ENCODE measurements around the gene COQ8A.

The COQ8A gene

DNA sequence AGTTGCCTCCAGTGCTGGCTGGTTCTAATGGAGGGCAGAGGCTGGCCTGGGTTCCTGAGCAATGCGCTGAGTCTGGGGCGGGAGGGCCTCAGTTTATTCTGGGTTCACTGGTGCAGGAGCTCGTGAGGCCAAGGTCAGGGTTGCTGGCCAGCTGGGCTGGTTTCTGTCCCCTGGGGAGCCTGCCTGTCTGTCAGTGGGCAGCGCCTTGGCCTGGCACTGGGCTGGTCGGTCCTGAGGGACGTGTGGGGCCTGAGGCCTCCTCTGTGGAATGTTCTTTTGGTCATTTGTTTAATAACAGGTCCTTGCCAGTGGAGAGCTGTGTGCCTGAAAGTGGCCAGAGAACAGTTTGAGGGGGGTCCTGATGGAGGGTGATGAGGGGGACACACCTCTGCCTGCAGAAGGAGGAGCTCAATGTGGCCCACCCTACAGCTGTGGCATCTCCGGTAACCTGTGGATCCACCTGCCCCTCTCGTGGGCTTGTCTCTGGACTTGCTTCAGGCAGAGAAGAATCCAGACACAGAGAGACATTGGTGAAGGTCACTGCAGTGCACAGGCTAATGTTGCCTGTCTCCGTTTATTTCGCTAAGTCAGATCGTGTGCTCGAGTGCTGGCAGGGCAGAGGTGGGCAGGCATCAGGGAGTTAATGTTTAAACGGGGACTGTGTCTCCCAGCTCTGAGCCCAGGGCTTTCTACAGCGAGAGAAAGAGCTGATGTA, 34.6 kb downstream of the COQ8A start:
- no peak for DNase-seq

DNA sequence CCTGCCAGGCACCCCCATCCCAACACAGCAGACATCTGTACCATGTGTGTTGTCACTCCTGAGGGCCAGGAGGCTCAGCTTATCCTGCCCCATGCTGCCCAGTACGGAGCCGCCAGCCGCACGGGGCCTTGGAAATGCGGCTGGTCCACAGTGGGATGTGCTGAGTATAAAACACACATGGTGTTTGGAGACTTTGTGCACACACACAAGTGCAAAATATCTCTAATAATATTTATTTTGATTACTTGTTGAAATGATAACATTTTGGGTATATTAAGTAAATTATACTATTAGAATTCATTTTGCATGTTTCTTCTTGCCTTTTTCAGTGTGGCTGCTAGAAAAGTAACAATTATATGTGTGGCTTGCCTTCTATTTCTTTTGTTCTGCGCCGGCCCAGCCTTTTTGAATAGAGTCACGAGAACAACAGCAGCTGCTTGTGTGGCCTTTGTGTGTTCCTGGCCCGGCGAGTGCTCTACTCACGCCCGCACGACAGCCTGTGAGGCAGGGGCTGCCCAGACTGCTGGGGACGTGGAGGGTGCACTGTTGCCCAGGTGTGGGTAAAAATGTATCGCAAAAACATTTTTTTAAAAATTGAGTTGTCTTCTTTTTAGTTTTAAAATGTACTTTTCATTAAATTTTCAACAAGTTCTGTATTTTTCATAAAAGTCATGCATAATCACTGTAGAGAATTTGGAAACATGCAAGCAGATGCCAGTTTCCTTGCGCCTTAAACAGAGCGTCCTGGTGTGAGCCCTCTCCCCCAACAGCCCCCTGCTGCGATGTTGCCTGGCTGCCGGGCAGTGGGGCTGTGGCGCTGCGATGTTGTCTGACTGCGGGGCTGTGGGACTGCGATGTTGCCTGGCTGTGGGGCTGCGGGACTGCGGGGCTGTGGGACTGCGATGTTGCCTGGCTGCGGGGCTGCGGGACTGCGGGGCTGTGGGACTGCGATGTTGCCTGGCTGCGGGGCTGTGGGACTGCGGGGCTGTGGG, 35.5 kb downstream of the COQ8A start:
- no peak for DNase-seq

DNA sequence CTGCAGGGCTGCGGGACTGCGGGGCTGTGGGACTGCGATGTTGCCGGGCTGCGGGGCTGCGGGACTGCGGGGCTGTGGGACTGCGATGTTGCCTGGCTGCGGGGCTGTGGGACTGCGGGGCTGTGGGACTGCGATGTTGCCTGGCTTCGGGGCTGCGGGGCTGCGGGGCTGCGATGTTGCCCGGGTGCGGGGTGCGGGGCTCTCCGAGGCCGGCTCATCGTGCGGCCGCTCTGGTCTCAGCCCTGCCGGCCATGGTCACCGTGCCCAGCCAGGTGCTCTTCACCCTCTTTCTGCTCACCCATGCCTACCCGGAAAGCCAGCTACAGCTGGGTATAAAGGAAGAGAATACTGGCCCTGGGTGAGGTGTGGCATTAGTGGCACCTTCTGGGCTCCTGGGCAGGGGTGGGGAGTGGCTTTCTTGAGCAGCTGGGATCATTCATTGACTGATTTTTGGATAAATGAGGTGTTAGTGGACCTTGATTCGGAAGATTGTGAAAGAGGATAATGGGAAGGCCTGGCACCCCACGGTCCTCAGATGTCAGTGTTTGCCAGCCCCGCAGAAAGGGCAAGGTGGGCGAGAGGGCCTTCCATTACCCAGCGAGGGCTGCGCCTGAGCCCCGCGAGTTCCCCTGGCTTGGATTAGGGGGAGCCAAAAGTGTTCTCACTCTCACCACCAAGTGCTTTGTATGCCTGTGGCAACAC, 36.3 kb downstream of the COQ8A start:
- no peak for DNase-seq

DNA sequence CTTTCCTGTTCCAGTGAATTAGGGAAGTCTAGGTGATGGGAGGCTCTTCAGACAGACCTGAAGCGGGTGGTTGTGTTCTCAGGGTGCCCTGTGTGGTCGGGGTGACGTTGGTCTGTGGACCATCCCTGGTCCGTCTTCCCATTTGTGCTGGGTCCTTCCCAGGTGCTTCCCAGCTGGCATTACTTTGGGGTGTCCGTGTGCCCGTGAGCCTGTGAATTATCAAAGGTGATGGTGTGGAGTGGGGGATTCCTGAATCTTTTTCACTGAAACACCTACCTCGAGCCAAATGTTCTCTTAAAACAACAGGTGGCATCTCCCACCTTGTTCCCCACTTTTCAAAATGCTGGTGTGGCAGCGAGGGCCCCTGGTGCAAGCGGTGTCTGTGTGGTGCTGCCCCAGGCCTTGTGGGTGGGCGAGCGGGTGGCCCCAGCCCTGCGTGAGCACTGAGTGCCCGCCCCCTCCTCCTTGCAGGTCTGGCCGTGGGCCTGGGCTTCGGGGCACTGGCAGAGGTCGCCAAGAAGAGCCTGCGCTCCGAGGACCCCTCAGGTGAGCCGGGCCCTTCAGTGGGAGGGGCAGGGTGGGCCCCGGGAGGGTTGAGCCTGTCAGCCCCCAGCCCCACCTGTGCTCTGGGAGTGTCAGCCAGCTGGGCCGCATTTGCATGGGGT, 37.0 kb downstream of the COQ8A start:
- DNase-seq: no peak

DNA sequence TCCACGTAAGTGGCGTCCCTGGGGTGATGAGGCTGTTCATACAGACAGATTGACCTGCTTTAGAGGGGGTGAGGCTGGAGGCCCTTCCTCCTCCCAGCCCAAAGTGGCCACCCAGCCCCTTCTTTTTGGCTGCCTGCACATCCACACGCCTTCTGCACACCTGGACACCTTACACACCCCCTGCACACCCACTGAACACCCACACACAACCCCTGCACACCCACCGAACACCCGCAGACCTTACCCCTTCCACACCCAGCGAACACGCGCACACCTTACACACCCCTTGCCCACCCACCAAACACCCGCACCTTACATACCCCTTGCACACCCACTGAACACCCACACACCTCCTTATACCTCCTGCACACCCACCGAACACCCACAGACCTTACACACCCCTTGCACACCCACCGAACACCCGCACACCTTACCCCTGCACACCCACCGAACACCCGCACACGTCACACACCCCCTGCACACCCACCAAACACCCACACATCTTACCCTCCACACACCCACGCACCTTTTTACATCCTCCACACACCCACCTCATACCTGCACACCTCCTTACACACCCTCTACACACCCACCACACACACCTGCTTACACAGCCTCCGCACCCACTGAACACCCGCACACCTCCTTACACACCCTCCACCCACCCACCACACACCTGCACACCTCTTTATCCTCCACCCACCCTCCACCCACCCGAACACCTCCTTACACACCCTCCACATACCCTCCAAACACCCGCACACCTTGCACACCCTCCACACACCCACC, 37.7 kb downstream of the COQ8A start:
- no peak for DNase-seq

DNA sequence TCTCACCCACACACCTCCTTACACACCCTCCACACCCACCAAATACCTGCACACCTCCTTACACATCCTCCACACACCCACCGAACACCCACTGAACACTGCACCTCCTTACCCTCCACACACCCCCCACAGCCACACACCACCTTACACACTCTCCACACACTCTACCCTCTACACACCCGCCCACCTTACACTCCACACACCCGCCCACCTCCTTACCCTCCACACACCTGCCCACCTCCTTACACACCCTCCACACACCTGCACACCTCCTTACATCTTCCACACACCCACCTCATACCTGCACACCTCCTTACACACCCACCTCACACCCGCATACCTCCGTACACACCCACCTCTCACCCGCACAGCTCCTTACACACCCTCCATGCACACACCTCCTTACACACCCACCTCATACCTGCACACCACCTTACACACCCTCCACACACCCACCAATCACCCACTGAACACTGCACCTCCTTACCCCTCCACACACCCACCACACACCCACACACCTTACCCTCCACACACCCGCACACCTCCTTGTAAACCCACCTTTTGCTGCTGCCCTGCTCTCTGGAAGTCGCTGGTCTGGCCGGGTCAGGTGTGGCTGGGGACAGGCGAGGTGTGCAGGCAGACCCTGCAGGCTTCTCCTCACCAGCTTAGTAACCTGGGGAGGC, 38.5 kb downstream of the COQ8A start:
- DNase-seq: no peak

DNA sequence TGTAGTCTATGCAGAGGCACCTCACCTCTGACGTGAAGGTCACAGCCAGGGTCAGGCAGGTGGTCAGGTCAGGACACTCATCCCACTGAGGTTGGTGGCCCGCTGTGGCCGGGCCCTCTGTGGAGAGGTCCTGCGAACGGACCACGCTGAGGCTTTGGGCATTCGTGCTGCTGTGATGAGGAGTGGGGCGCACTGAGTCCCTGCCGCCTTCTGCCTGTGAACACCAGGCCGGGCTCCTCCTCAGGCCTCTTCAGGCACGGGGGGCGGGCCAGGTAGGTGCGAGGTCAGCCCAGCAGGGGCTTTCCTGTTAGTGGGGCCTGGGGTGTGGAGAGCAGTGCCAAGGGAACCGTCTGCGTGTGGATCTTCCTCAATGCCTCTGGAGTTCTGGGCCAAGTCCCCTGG, 39.0 kb downstream of the COQ8A start:
- no peak for DNase-seq

DNA sequence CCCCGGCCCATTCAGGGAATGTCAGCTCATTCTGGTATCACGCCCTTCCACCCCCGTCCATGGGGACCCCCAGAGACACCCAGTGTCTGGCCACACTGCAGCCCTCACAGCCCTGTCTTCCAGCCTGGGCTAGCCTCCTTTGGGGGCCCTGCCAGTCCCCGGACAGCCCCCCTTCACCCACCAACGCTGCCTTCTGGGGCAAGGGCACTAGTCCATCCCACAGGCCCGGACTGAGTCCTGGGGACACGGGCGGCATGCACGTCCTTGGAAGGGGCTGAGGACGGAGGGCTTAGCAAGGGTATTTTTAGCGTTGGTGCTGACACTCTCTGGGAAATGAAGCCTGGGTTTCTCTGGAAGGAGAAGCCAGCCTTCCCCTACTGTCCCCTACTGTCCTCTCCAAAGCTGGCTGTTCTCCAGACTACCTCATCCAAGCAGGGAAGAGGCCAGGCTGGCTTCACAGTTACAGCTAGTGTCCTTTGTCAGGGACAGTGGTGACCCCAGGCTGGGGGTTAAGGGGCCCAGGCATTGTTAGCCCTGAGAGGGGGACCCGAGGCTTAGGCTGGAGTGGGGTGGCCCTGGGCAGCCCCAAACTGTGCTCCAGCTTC, 39.5 kb downstream of the COQ8A start:
- DNase-seq: no peak

DNA sequence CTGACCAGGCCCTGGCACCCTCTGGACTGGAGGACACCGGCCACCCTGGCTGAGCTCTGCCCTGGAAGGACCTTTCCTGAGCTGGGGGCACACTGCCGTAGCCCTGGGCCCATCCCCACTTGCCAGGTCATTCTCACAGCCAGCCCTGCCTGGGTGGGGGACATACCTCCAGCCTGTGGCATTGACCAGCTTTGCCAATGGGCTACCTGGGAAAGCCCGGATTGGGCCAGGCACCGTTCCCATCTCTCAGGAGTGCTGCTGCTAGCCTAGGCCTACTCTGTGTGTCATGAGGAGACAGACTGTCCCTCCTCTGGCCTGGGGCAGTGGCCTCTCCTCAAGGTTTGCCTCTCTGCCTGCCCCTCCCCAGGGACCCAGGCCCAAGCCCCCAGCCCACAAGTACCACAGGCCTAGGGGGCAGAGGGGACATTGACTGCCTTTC, 40.0 kb downstream of the COQ8A start:
- no peak for DNase-seq

DNA sequence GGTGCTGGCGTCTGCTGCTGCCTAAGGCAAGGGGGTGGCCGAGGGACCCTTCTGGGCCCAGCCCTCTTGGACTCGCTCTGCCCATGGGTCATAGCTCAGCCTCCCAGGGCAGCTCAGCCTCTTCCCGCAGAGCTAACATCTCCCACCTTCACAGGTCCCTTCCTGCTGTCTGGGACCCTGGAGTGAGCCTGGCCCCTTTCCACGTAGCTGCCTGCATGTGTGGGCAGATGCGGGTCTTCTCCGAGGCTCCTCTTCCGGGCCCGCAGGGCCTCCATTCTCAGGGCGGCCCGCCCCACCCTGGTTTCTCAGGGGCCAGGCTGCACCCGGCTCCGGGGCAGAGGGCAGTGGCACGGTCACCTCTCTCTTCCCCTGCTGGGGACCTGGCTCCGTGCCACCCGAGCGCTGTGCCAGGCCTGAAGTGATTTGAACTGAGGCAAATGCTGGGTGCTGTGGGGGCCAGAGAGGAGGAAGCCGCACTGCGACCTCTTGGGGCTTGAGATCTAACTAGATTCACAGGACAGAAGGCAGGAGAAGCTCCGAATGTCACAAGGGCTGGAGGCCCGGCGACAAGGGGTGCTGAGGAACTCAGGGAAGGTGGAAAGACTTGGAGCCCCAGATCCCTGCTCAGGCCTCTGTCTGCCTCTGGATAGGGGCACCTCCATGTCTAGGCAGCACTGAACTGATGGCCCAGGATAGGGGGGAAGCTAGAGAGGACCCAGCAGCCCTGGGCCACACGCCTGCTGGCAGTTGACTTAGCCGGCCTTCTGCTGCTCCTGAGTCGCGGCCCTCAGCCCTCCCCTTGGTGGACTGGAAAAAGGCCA, 40.7 kb downstream of the COQ8A start:
- DNase-seq: no peak

DNA sequence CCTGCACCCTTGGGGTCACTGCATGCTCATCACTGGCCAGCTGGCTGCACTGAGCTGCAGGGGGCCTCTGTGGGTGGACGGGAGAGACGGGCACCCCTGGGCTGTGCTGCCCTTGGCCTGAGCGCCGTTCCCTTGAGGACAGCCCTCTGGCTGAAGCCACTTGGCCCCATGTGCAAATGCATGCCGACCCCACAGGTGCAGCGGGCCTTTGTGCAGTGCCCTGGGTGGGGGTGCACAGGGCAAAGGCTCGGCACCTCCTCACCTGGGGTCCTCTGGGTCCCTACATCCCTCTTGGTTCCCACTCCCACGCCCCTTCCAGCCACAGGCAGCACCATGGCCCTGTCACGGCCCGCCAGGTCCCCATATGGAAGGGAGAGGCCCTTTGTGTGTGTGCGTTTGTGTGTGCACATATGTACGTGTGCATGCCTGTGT, 41.3 kb downstream of the COQ8A start:
- no peak for DNase-seq

DNA sequence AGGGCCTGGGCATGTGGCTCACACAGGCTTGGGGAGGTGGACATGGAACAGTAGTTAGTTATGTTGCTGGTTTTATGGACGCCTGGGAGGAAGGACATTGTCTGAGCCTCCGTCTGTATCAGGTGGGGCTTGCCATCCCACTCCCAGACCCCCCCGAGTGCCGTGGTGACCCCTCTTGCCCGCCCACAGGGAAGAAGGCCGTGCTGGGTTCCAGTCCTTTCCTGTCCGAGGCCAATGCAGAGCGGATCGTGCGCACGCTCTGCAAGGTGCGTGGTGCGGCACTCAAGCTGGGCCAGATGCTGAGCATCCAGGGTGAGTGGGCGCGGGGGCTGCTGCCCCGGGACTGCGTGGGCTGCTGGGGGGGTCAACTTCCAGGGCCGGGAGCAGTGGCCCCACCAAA, 41.7 kb downstream of the COQ8A start:
- DNase-seq: no peak

DNA sequence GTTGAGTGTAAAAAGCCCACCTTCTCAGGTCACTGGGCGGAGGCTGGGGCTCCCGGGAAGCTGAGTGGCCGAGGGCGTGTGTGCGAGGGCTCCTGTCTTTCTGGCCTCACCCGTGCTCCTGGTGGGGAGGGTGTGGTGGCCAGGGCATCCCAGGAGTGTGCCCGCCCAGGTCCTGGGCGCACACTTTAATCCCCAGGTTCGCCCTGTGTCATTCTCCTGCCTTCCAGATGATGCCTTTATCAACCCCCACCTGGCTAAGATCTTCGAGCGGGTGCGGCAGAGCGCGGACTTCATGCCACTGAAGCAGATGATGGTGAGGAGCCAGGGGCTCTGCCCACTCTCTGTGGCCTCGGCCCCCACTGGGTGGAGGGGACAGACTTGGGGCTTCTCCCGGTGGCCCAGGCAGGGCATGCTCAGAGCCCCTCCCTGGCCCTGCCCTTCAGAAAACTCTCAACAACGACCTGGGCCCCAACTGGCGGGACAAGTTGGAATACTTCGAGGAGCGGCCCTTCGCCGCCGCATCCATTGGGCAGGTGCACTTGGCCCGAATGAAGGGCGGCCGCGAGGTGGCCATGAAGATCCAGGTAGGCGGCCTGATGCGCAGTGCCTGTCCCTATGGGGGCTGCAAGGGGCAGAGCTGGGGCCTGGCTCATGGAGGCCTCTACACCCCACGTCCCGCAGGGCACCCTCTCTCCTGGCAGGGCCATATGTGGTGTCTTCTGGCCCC, 42.5 kb downstream of the COQ8A start:
- DNase-seq: no peak

DNA sequence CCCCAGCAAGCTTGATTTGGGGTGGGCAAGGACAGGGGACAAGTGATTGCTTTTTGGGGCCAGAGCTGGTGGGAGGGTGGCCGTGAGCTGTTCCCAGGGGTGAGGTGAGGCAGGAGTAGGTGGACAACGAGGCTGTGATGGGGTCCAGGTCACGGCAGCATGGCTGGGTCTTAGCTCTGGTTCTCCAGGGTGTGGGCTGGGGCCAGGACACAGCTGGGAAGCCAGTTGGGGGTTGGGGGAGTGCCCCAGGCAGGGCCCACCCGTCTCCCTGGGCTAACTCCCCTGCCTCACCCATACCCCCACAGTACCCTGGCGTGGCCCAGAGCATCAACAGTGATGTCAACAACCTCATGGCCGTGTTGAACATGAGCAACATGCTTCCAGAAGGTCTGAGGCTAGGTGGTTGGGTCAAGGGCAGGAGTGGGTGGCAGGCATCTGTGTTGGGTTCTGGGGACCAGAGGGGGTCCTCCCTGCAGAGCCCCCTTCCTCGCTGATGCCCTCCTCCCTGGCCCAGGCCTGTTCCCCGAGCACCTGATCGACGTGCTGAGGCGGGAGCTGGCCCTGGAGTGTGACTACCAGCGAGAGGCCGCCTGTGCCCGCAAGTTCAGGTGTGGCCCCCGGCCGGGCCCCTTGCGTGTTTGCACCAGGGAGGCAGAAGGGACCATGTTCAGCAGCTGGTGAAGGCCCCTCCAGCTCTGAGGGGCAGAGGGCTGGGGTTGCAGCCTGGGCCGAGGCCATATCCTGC, 43.3 kb downstream of the COQ8A start:
- DNase-seq: no peak

DNA sequence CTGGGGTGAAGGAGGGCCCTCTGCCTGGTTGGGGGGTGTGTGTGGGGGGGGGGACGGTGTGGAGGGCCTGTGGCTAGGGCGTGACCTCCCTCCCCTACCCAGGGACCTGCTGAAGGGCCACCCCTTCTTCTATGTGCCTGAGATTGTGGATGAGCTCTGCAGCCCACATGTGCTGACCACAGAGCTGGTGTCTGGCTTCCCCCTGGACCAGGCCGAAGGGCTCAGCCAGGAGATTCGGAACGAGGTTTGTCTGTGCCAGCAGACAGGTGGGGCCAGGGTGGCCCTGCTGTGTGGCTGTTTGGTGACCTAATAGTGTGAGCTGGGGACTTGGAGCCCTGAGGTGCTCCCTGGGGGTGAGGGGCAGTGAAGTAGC, 43.9 kb downstream of the COQ8A start:
- no peak for DNase-seq

DNA sequence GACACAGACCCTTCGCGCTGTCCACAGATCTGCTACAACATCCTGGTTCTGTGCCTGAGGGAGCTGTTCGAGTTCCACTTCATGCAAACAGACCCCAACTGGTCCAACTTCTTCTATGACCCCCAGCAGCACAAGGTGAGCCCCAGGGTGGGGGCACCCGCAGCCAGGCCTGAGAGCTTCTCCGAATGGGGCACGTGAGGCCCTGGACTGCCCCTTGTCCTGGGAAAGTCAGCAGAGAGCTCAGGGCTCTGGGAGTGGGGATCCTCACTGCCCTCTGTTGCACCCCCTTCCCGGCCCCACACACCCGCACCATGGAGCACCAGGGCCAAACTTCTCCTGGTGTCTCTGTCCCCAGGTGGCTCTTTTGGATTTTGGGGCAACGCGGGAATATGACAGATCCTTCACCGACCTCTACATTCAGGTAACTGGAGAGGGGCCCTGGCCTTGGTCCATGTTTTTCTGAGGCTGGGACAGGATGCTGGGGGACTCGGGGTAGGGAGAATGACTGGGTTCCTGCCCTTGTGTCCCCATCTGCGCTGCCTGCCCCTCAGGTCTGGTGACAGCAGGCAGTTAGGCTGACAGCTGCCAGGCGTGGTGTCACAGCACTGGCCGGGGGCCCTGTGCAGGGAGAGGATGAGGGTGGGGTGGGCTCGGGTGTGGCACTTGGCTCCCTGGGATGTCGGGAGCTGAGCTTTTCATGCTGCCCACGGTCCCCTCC, 44.6 kb downstream of the COQ8A start:
- no peak for DNase-seq

DNA sequence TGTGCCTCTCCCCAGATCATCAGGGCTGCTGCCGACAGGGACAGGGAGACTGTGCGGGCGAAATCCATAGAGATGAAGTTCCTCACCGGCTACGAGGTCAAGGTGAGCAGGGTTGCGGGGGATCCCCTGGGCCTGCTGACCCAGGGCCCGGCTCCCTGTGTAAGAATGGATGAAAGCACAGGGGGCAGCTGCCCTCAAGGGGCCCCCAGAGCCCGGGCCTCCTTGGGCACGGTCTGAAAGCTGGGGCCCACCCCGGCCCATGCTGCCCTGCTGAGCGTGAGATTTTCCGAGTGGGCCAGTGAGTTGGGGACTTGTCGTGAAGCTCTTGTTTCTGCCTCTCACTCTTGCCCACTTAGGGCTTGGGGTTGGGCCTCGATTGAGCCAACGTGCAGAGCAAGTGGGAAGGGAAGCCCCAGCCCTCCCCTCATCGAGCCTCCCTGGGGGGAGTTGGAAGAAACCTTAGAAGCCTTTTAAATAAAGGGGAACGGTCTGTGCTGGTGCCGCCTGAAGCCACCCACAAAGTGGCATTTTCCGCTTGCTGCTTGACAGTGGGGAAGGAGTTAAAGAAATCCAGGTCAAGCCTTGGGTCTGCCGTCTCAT, 45.2 kb downstream of the COQ8A start:
- DNase-seq: no peak

Data from NCI-H2029 treated with DMSO at 0.1 percent for 48 hours (cell line).